ENCODE results near the gene MYO1A. TPM values are rescaled to one million over a fixed set of nuclear protein-coding genes. Genes with fewer than 3 reads are reported as not detected.
"Not testable (repeated sequence)": the region's sequence is repeated elsewhere in the genome, so short reads cannot be mapped to it uniquely, and the experiment has no call there.

MYO1A gene
- total RNA-seq, 1 donor from 2014 or later = 0.27 TPM

DNA sequence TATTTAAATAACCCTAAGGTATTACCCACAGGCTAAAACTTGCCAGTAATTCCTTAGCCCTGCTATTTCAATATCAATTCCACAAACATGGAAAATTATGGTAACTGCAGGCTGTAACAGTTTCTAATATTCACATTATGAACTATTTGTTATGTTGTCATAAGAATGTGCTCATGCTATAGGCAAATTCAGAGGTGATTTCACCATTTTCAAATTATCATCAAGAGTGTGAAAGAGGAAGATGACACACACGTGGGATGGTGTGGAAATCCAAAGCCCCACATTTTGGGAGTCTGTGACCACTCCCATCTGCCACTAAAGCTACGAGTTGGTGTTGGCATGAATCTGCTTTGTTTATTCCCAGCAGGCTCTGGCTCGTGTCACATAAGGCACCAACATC lies 5.9 kb upstream of the MYO1A start:
- H3K4me1 Mint-ChIP-seq = no peaks in the 10 kb centered on the region
- peaks cover 4% of the 10 kb centered on the region for H3K9me3 Mint-ChIP-seq
- H3K4me3 Mint-ChIP-seq = no peak overlapping the region
- H3K36me3 Mint-ChIP-seq = peaks cover 11% of the 10 kb centered on the region
- H3K27me3 Mint-ChIP-seq (ENCODE audit: low read depth) = peaks cover 10% of the 10 kb centered on the region
- no peak for DNase-seq (ENCODE audit: low spot score in 2 of 2, unreplicated experiment in 2 of 2)
- no peak overlapping the region for H3K27ac Mint-ChIP-seq
- TF ChIP-seq, protein P1, sequence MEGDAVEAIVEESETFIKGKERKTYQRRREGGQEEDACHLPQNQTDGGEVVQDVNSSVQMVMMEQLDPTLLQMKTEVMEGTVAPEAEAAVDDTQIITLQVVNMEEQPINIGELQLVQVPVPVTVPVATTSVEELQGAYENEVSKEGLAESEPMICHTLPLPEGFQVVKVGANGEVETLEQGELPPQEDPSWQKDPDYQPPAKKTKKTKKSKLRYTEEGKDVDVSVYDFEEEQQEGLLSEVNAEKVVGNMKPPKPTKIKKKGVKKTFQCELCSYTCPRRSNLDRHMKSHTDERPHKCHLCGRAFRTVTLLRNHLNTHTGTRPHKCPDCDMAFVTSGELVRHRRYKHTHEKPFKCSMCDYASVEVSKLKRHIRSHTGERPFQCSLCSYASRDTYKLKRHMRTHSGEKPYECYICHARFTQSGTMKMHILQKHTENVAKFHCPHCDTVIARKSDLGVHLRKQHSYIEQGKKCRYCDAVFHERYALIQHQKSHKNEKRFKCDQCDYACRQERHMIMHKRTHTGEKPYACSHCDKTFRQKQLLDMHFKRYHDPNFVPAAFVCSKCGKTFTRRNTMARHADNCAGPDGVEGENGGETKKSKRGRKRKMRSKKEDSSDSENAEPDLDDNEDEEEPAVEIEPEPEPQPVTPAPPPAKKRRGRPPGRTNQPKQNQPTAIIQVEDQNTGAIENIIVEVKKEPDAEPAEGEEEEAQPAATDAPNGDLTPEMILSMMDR (IDR thresholded peaks at IDR 0.05; ENCODE audit: unreplicated experiment) = no peak

DNA sequence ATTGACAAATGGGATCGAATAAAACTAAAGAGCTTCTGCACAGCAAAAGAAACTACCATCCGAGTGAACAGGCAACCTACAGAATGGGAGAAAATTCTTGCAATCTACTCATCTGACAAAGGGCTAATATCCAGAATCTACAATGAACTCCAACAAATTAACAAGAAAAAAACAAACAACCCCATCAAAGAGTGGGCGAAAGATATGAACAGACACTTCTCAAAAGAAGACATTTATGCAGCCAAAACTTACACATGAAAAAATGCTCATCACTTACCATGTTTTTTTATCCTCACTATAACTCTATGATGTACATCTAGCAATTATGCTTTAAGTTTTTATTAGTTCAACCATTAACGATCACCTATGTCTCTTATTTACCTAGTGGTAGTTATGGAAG lies 4.0 kb upstream of the MYO1A start:
- H3K27ac Mint-ChIP-seq; H3K4me3 Mint-ChIP-seq; DNase-seq (ENCODE audit: low spot score in 2 of 2, unreplicated experiment in 2 of 2); H3K4me1 Mint-ChIP-seq; H3K36me3 Mint-ChIP-seq; H3K9me3 Mint-ChIP-seq: not testable (repeated sequence)
- H3K27me3 Mint-ChIP-seq (ENCODE audit: low read depth) = peaks cover 27% of the 10 kb centered on the region

DNA sequence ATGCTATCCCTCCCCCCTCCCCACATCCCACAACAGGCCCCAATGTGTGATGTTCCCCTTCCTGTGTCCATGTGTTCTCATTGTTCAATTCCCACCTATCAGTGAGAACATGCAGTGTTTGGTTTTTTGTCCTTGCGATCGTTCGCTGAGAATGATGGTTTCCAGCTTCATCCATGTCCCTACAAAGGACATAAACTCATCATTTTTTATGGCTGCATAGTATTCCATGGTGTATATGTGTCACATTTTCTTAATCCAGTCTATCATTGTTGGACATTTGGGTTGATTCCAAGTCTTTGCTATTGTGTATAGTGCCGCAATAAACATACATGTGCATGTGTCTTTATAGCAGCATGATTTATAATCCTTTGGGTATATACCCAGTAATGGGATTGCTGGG lies 3.2 kb upstream of the MYO1A start:
- not testable (repeated sequence) for H3K9me3 Mint-ChIP-seq; H3K27ac Mint-ChIP-seq; H3K4me1 Mint-ChIP-seq; H3K4me3 Mint-ChIP-seq; H3K36me3 Mint-ChIP-seq; DNase-seq (ENCODE audit: low spot score in 2 of 2, unreplicated experiment in 2 of 2)
- H3K27me3 Mint-ChIP-seq (ENCODE audit: low read depth) = peaks cover 31% of the 10 kb centered on the region

DNA sequence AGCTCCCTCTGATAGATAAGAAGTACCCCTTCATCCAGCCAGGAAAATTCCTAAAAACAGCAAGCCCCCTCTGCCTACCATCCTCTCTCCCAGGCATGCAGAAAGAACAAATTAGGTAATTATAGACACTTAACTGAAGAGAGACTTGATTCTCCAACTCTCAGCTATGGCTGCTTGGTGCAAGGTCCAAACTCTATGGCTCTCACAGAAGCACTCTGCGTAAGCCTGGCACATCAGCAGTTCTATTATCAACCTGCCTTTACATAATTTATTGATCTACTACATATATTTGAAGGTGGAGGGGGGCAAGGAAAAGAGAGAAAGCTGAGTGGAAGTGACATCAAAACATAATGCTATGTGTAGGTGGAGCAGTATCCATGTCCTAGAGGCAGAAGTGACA lies 1.1 kb upstream of the MYO1A start:
- TF ChIP-seq, protein P1 (IDR thresholded peaks at IDR 0.05; ENCODE audit: unreplicated experiment) = no peak
- Mint-ChIP-seq H3K27me3 (ENCODE audit: low read depth) (peaks cover 49% of the 10 kb centered on the region), H3K36me3 (peaks cover 5% of the 10 kb centered on the region), H3K27ac (no peak overlapping the region), H3K9me3 (peaks cover 4% of the 10 kb centered on the region), H3K4me3 (no peak overlapping the region), H3K4me1 (no peaks in the 10 kb centered on the region)
- DNase-seq (ENCODE audit: low spot score in 2 of 2, unreplicated experiment in 2 of 2) = no peak

DNA sequence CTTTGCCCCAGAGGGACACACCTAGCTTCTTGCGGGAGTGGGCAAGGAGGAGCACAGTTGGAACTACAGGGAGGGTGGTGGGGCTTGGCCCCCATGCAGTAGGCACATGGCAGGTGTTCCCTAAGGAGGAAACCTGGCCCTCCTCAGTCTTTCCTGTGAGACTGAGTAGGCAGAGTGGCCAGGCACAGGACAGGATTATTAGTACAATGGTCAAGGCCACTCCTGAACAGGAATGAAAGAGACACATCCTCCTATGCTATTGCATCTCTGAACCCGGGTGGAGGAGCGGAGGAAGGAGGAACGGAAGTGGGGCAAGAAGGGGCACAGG lies 846 bp downstream of the MYO1A start:
- H3K9me3 Mint-ChIP-seq = peaks cover 3% of the 10 kb centered on the region
- peaks cover 3% of the 10 kb centered on the region for H3K36me3 Mint-ChIP-seq
- H3K27me3 Mint-ChIP-seq (ENCODE audit: low read depth) = peaks cover 60% of the 10 kb centered on the region
- no peak overlapping the region for H3K27ac Mint-ChIP-seq
- H3K4me1 Mint-ChIP-seq = no peaks in the 10 kb centered on the region
- H3K4me3 Mint-ChIP-seq = no peak overlapping the region
- TF ChIP-seq, protein P1 (IDR thresholded peaks at IDR 0.05; ENCODE audit: unreplicated experiment) = no peak
- DNase-seq (ENCODE audit: low spot score in 2 of 2, unreplicated experiment in 2 of 2) = no peak

DNA sequence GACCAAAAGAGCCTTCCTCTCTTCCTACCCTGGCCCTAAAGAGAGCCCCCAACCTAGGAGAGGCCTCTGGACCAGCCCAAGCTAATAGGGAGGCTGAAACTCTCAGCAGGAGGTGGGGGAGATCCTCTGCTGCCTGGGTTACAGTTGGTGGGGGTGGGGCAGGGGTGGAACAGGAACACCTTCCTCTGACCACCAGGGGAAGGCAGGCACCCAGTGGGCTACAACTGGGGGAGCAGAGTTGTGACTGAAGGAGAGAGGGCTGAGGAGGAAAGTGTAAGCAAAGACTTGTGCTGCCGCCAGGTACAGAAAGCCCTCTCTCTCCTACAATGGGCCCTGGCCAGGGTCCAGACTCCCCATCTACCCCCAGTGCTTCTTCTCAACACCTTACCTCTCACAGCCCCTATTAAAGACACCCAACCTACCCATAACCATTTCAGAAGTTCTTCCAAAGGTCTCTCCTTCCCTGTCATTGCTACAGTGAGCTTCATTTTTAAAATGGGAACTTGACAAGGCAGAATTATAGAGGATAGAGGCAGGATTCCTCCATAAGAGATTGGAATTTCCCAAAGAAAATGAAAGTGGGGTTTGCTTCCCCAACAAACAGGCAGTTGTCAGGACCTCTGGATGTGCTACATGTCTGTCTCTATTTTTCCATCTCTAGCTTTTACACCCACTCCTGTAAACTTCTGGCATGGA lies 1.4 kb downstream of the MYO1A start:
- H3K36me3 Mint-ChIP-seq = no peaks in the 10 kb centered on the region
- TF ChIP-seq, protein P1 (IDR thresholded peaks at IDR 0.05; ENCODE audit: unreplicated experiment) = no peak
- no peak overlapping the region for H3K27ac Mint-ChIP-seq
- H3K9me3 Mint-ChIP-seq = no peaks in the 10 kb centered on the region
- no peak for DNase-seq (ENCODE audit: low spot score in 2 of 2, unreplicated experiment in 2 of 2)
- H3K4me3 Mint-ChIP-seq = no peak overlapping the region
- peaks cover 64% of the 10 kb centered on the region for H3K27me3 Mint-ChIP-seq (ENCODE audit: low read depth)
- H3K4me1 Mint-ChIP-seq = no peaks in the 10 kb centered on the region

DNA sequence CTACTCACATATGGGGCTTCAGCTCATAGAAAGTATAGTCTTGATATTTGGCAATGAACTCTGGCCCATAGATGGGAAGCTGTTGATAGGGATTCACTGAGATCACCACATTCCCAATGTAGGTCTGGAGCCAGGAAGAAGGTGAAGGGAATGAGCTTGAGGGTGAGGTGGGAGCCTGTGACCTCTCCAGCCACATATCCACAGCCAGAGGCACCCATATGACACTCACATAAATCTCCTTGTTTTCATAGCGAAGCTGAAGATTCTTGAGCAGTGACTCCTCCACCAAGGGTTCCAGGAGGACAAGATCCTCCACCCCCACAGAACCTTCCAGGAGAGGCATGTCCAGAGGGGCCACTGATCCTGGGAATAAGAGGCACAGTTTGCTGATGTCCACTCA lies 1.9 kb downstream of the MYO1A start:
- Mint-ChIP-seq H3K27ac (no peak overlapping the region), H3K9me3 (no peaks in the 10 kb centered on the region), H3K4me3 (no peak overlapping the region), H3K27me3 (ENCODE audit: low read depth) (peaks cover 68% of the 10 kb centered on the region), H3K4me1 (no peaks in the 10 kb centered on the region), H3K36me3 (no peaks in the 10 kb centered on the region)
- TF ChIP-seq, protein P1 (IDR thresholded peaks at IDR 0.05; ENCODE audit: unreplicated experiment) = no peak
- no peak for DNase-seq (ENCODE audit: low spot score in 2 of 2, unreplicated experiment in 2 of 2)
